ENCODE measurements around the gene KLC1.

KLC1 gene

DNA sequence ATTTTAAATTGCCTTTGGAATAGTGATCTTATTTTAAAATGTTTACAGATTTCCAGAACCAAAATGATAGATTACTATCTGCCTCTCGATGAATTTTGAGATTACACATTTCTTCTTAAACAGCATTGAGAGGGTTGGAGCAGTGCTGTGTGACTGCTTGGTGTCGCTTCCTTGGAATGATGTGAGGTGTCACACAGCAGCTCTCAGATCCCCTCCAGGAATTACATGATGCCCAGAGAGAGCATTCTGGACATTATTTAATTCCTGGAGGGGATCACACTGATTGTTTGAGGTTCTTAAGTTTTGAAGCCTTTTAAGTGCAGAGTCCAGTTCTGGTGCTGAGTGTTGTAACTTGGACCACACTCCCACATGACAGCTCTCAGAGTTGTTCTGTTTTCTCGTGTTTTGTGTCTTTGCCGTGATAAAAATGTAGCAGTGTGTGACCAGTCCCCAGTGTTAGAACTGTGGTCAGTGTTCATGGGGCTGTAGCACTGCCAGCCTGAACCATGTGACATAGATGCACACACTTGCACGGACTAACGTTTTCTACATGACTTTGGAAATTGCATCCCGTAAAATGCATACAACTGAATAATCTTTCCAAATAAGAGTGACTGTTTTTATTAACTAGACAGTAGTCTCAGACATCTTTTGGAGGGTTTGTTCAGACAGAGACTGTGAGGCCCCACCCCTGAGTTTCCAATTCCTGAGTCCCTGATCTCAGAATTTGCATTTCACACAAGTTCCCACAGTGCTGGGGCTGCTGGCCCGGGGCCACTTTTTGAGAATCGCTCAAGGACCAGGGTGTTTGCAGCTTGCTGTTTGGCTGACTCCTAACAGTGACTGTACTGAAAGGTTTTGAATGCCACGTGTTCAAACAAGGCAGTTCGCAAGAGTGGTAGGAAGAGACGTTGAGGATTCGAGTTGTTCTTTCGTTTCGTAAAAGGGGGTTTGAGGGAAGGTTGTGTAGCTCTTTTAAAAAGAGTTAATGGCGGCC is 60.2 kb downstream of the KLC1 start:
- TF ChIP-seq, protein P1, sequence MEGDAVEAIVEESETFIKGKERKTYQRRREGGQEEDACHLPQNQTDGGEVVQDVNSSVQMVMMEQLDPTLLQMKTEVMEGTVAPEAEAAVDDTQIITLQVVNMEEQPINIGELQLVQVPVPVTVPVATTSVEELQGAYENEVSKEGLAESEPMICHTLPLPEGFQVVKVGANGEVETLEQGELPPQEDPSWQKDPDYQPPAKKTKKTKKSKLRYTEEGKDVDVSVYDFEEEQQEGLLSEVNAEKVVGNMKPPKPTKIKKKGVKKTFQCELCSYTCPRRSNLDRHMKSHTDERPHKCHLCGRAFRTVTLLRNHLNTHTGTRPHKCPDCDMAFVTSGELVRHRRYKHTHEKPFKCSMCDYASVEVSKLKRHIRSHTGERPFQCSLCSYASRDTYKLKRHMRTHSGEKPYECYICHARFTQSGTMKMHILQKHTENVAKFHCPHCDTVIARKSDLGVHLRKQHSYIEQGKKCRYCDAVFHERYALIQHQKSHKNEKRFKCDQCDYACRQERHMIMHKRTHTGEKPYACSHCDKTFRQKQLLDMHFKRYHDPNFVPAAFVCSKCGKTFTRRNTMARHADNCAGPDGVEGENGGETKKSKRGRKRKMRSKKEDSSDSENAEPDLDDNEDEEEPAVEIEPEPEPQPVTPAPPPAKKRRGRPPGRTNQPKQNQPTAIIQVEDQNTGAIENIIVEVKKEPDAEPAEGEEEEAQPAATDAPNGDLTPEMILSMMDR (IDR thresholded peaks at IDR 0.05): no peak

GRCh38 chr14:103690332-103690731 is 61.3 kb downstream of the KLC1 start:
- TF ChIP-seq, protein P1 (IDR thresholded peaks at IDR 0.05): no peak

DNA sequence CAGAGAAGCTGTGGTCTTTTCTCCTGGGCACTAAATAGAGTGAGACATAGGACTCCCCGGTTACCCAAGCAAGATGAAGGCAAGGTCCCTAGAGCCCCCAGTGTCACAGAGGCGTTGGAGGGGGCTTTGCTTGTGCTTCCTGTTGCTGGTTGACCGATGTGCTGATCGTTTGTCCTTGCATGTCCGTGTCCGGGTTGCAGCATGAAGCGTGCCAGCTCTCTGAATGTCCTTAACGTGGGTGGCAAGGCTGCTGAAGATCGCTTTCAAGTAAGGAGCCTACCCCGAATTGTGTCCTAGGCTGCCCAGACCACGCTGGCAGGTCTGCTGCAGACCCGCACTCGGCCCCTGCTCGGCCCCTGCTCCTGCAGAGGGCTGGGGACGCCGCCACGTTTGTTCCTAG is 63.1 kb downstream of the KLC1 start:
- TF ChIP-seq, protein P1 (IDR thresholded peaks at IDR 0.05): no peak

DNA sequence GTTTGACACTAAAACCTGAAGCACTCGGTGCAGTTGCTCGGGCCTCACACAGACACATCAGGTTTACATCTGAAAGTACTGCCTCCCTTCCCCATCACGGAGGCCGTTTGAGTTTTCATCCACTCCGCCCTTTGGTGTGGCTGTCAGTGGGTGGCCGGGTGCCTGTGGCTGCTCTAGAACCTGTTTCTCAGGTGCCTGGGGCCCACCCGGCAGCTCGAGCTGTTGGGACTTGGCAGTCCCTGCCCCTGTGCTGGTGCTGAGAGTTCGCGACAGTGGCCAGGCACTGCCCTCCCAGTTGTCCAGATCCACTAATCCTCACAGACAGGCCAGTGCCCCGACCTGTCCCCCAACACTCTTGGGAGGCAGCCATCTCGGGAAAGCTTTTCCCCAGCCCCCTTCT is 63.9 kb downstream of the KLC1 start:
- TF ChIP-seq, protein P1 (IDR thresholded peaks at IDR 0.05): no peak

DNA sequence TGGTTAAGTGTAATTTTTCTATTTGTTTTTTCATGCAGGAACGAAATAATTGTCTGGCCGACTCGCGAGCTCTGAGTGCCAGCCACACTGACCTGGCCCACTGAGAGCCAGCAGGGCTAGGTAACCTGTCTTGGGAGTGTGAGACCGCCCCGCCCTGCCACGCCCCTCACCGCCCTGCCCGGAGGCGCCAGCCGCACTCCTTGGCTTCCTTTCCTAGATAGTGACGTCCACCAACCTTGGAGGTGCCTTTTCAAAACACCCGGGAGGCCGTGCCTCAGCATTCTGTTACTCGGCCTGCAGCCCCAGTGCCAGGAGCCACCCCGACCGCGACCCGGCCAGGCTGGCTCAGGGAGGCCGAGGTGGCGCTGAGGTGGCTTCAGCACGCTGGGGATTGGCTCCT is 64.5 kb downstream of the KLC1 start:
- TF ChIP-seq, protein P1 (IDR thresholded peaks at IDR 0.05): no peak

DNA sequence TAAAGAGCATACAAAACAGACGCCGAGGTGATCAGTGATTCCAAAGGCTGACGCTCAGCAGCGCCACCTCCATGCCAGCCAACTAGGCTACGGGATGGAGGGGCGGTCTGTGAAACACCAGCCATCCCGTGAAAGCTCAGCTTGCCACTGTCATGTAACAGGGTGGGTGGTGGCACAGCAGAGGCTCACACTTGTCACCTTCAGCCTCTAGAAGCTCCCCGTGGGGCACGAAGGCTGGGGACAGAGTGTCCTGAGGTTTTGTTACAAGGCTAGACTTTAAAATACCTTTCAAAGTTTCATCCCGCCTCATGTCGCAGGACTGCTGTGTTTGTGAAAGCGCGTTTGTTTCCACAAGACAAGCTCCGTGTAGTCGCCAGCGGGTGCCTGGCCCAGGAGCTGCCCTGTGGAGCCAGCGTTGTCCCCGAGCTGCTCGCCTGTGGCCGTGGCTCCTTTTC is 65.6 kb downstream of the KLC1 start:
- TF ChIP-seq, protein P1 (IDR thresholded peaks at IDR 0.05): no peak

DNA sequence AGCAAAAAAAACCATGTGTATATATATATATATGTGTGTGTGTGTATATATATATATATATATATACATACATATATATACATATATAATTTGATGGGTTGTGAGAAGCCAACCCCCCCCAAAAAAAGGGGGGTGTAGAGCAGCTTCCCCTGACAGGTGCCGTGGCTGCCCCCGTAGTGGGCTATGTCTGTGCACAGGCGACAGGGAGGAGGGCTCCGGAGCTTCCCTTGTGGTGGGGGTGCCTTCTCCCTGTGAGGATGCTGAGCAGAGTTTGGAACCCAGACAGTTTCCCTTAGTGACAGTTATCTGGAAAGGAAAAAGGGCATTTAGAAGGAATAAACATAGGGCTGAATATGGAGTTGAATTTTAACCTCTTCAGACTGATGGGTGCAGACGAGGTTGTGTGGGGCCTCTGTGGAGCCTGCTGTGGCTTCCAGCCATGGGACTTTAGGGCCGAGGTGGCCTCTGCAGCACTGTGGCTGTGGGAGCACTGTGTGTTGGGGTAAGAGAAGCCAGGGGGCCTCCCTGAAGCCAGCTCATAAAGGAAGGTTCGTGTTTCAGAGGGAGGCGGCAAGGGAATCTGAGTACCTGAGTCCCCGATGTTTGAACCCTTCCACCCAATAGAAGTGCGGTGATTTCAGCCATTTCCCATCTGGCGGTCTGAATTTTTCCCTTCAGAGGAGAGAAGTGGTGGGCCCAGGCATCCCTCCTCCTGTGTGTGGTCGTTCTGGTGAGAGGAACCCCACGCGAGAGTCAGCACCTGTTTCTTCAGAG is 66.5 kb downstream of the KLC1 start:
- TF ChIP-seq, protein P1 (IDR thresholded peaks at IDR 0.05): no peak

Measured in LNCAP (cell line).